SU-DHL-6 (cell line): ENCODE results near the gene PAQR6.

Experiments used
- H2AFZ ChIP-seq: fragments of 200-600 bp; sonication (generic); 2 replicates; pipeline ENCODE4 v1.6.1; 2014; ENCODE audit warnings: low read depth, mild to moderate bottlenecking, moderate library complexity, mixed read lengths, antibody characterized with exemption, low read length; ENCODE audit not compliant: severe bottlenecking
- H3F3A ChIP-seq: fragments of 200-600 bp; shearing (Covaris generic); 2 replicates; pipeline ENCODE4 v1.6.0; 2016; ENCODE audit warnings: antibody characterized with exemption, mild to moderate bottlenecking; ENCODE audit not compliant: insufficient read depth
- H3K27ac ChIP-seq: fragments of 200-600 bp; sonication (generic); 2 replicates; pipeline ENCODE4 v1.5.1; 2016; ENCODE audit warnings: low read depth, mild to moderate bottlenecking, low read length, moderate library complexity, mixed read lengths
- H3K27me3 ChIP-seq: fragments of 200-600 bp; sonication (generic), shearing (Covaris generic); 2 replicates; pipeline ENCODE4 v1.6.0; 2014; ENCODE audit warnings: mild to moderate bottlenecking, low read length
- H3K36me3 ChIP-seq: fragments of 200-600 bp; sonication (generic); 2 replicates; pipeline ENCODE4 v1.6.1; 2014; ENCODE audit warnings: mild to moderate bottlenecking, low read length, mixed read lengths
- H3K4me2 ChIP-seq: fragments of 300-600, 200-600 bp; shearing (Covaris generic), sonication (generic); 2 replicates; pipeline ENCODE4 v1.6.0; 2014; ENCODE audit warnings: low read length, low read depth, mild to moderate bottlenecking; ENCODE audit not compliant: poor library complexity, severe bottlenecking
- H3K4me3 ChIP-seq: fragments of 200-600 bp; sonication (generic); 2 replicates; pipeline ENCODE4 v1.5.1; 2014; ENCODE audit warnings: antibody characterized with exemption, low read length, mild to moderate bottlenecking, mixed read lengths; ENCODE audit not compliant: insufficient read depth, poor library complexity, severe bottlenecking
- H3K79me2 ChIP-seq: fragments of 200-600 bp; sonication (generic); 2 replicates; pipeline ENCODE4 v1.6.1; 2014; ENCODE audit warnings: mild to moderate bottlenecking, low read length, moderate library complexity; ENCODE audit not compliant: insufficient read depth
- H3K9ac ChIP-seq: fragments of 200-600 bp; sonication (generic); 2 replicates; pipeline ENCODE4 v1.7.0; 2014; ENCODE audit warnings: mild to moderate bottlenecking, low read length
- H3K9me2 ChIP-seq: fragments of 200-600 bp; sonication (generic); replicated peaks from 2 replicates; pipeline ENCODE4 v1.6.1; 2014; ENCODE audit warnings: low read length; ENCODE audit not compliant: insufficient read depth
- H3K9me3 ChIP-seq: fragments of 200-600 bp; sonication (generic); 2 replicates; pipeline ENCODE4 v1.6.1; 2014; ENCODE audit warnings: low read length, mixed read lengths; ENCODE audit not compliant: insufficient read depth
- H4K20me1 ChIP-seq: fragments of 200-600 bp; sonication (generic); 2 replicates; pipeline ENCODE4 v1.6.1; 2014; ENCODE audit warnings: low read depth, mild to moderate bottlenecking, antibody characterized with exemption, low read length, moderate library complexity, mixed read lengths
- CTCF ChIP-seq: fragments of 200-600 bp; sonication (generic); IDR thresholded peaks from one replicate; pipeline ENCODE4 v1.5.1; 2017; ENCODE audit warnings: antibody characterized with exemption, mild to moderate bottlenecking, low read length, moderate library complexity; ENCODE audit not compliant: insufficient read depth, poor library complexity, severe bottlenecking
- EZH2phosphoT487 ChIP-seq: fragments of 200-600 bp; sonication (generic), shearing (Covaris generic); conservative IDR thresholded peaks from 2 replicates; pipeline ENCODE4 v1.6.1; 2018; ENCODE audit warnings: mild to moderate bottlenecking, antibody characterized with exemption, low read length, moderate library complexity, mixed read lengths

PAQR6 gene

GRCh38 chr1:156262461-156263287 lies 14.8 kb upstream of the PAQR6 start:
- Histone ChIP-seq H3K27ac (no peak overlapping the region), H3K4me3 (no peak overlapping the region), H2AFZ (no peak overlapping the region), H3K9ac (no peak overlapping the region), H3K4me2 (no peak overlapping the region), H3K79me2 (no peaks in the 10 kb centered on the region; the same call in 1 of the 2 replicates), H3K9me2 (no peaks in the 10 kb centered on the region), H3F3A (no peaks in the 10 kb centered on the region), H3K27me3 (no peaks in the 10 kb centered on the region), H3K9me3 (no peaks in the 10 kb centered on the region), H3K36me3 (peaks cover 23% of the 10 kb centered on the region; the same call in 1 of the 2 replicates), H4K20me1 (no peaks in the 10 kb centered on the region)
- no peak for TF ChIP-seq CTCF
- TF ChIP-seq EZH2phosphoT487, result no peak

DNA sequence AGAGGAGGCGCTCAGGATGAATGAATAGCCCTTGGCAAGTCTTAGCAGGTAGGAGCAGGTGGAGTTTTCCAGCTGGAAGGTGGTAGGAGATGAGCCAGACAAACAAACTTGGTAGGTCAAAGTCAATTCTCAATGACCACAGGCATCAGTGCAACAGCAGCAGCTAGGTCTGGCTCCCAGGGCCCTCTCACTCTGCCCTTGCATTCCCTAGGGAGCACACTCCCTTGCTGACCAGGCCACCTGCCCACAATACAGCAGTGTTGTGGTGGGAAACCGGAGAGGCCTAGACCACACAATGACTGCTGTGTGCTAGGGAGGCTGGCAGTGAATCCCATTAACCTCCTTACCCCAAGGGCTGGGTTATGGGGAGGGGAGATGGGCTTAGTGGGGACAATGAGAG lies 13.0 kb upstream of the PAQR6 start:
- TF ChIP-seq CTCF, result no peak
- TF ChIP-seq EZH2phosphoT487, result no peak
- Histone ChIP-seq H3K27ac (no peak overlapping the region), H3K9me3 (no peaks in the 10 kb centered on the region), H3K27me3 (no peaks in the 10 kb centered on the region), H3K4me3 (no peak overlapping the region), H3F3A (no peaks in the 10 kb centered on the region), H3K9ac (no peak overlapping the region), H3K9me2 (no peaks in the 10 kb centered on the region), H3K79me2 (no peaks in the 10 kb centered on the region; the same call in 1 of the 2 replicates), H3K4me2 (no peak overlapping the region), H4K20me1 (no peaks in the 10 kb centered on the region), H2AFZ (no peak overlapping the region), H3K36me3 (peaks cover 23% of the 10 kb centered on the region; the same call in 1 of the 2 replicates)

DNA sequence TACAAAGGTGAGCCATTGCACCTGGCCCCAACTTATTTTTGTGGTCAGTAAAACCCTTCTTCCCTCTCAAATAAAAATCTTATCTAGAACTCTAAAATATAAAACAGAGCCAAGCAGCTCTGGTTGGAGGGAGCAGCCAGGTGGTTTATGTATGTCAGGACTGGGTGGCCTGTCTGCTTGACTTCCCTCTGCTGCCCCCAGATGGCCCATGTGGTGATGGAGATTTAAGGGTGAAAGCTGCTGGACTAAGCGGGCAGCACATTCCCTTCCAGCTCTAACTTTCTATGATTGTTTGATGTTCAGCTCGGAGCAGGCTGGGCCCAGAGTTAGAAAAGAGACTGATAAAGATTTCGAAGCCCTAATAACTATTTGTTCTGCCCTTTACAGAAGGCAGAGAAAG lies 11.9 kb upstream of the PAQR6 start:
- Histone ChIP-seq H3K9me2 (no peaks in the 10 kb centered on the region), H4K20me1 (no peaks in the 10 kb centered on the region), H3K4me3 (no peak overlapping the region), H3K9me3 (no peaks in the 10 kb centered on the region), H3K27me3 (no peaks in the 10 kb centered on the region), H3K27ac (no peak overlapping the region), H3F3A (no peaks in the 10 kb centered on the region), H2AFZ (no peak overlapping the region), H3K36me3 (peaks cover 23% of the 10 kb centered on the region; the same call in 1 of the 2 replicates), H3K4me2 (no peak overlapping the region), H3K79me2 (no peaks in the 10 kb centered on the region; the same call in 1 of the 2 replicates), H3K9ac (no peak overlapping the region)
- no peak for TF ChIP-seq EZH2phosphoT487
- TF ChIP-seq CTCF, result no peak
